H9 (cell line): ENCODE results near the gene COL8A2. TPM values are rescaled to one million over a fixed set of nuclear protein-coding genes. Genes with fewer than 3 reads are reported as not detected.

Experiments
- DNase-seq: peaks from one replicate; pipeline ENCODE4 v3.0.0-alpha.2; 2017
- H2AFZ ChIP-seq: one replicate; pipeline ENCODE4 v1.6.1; 2013; ENCODE audit warnings: mild to moderate bottlenecking, low read length, control low read depth, moderate library complexity
- H2AK5ac ChIP-seq: 2 replicates; pipeline ENCODE4 v1.6.1; 2013; ENCODE audit warnings: low read length, control low read depth, mixed read lengths; ENCODE audit not compliant: insufficient read length
- H2BK120ac ChIP-seq: one replicate; pipeline ENCODE4 v1.6.1; 2013; ENCODE audit warnings: low read depth, mild to moderate bottlenecking, low read length, control low read depth, inconsistent platforms; ENCODE audit not compliant: poor library complexity, severe bottlenecking
- H2BK12ac ChIP-seq: 2 replicates; pipeline ENCODE4 v1.6.1; 2013; ENCODE audit warnings: low read length, control low read depth, mixed read lengths, low read depth; ENCODE audit not compliant: insufficient read length
- H2BK15ac ChIP-seq: 2 replicates; pipeline ENCODE4 v1.6.1; 2013; ENCODE audit warnings: low read depth, low read length, control low read depth
- H2BK20ac ChIP-seq: one replicate; pipeline ENCODE4 v1.6.1; 2013; ENCODE audit warnings: low read depth, mild to moderate bottlenecking, low read length, control low read depth, inconsistent platforms; ENCODE audit not compliant: poor library complexity, severe bottlenecking
- H2BK5ac ChIP-seq: 2 replicates; pipeline ENCODE4 v1.6.1; 2013; ENCODE audit warnings: low read length, control low read depth, mixed read lengths; ENCODE audit not compliant: insufficient read length
- H3K14ac ChIP-seq: 2 replicates; pipeline ENCODE4 v1.6.1; 2013; ENCODE audit warnings: low read length, control low read depth; ENCODE audit not compliant: insufficient read depth
- H3K18ac ChIP-seq: 2 replicates; pipeline ENCODE4 v1.6.1; 2013; ENCODE audit warnings: low read depth, mild to moderate bottlenecking, mixed read lengths, low read length, control low read depth; ENCODE audit not compliant: insufficient read length
- H3K23ac ChIP-seq: 2 replicates; pipeline ENCODE4 v1.6.1; 2013; ENCODE audit warnings: low read length, control low read depth, mixed read lengths, low read depth; ENCODE audit not compliant: insufficient read length
- H3K23me2 ChIP-seq: 2 replicates; pipeline ENCODE4 v1.6.1; 2013; ENCODE audit warnings: low read depth, mild to moderate bottlenecking, mixed read lengths, low read length, control low read depth; ENCODE audit not compliant: insufficient read length, poor library complexity, severe bottlenecking
- H3K27ac ChIP-seq: 2 replicates; pipeline ENCODE4 v1.5.1; 2013; ENCODE audit warnings: low read length, control low read depth, mixed read lengths, low read depth; ENCODE audit not compliant: insufficient read length
- H3K27me3 ChIP-seq: 2 replicates; pipeline ENCODE4 v1.6.1; 2013; ENCODE audit warnings: low read length, control low read depth, inconsistent platforms; ENCODE audit not compliant: insufficient read depth
- H3K4ac ChIP-seq: 2 replicates; pipeline ENCODE4 v1.6.1; 2013; ENCODE audit warnings: low read depth, mild to moderate bottlenecking, control low read depth, inconsistent platforms, low read length, moderate library complexity
- H3K4me1 ChIP-seq: 2 replicates; pipeline ENCODE4 v1.6.1; 2013; ENCODE audit warnings: low read length, control low read depth, inconsistent platforms; ENCODE audit not compliant: insufficient read depth
- H3K4me2 ChIP-seq: 2 replicates; pipeline ENCODE4 v1.6.1; 2013; ENCODE audit warnings: low read length, control low read depth, mixed read lengths; ENCODE audit not compliant: insufficient read length, insufficient read depth
- H3K56ac ChIP-seq: 2 replicates; pipeline ENCODE4 v1.6.1; 2013; ENCODE audit warnings: low read depth, mild to moderate bottlenecking, mixed read lengths, low read length, control low read depth; ENCODE audit not compliant: insufficient read length
- H3K79me1 ChIP-seq: 2 replicates; pipeline ENCODE4 v1.6.1; 2013; ENCODE audit warnings: low read depth, mild to moderate bottlenecking, moderate library complexity, low read length, control low read depth, inconsistent platforms; ENCODE audit not compliant: insufficient read depth, poor library complexity, severe bottlenecking
- H3K79me2 ChIP-seq: 2 replicates; pipeline ENCODE4 v1.6.1; 2013; ENCODE audit warnings: low read length, control low read depth, inconsistent platforms; ENCODE audit not compliant: insufficient read depth
- H3K9ac ChIP-seq: 2 replicates; pipeline ENCODE4 v1.6.1; 2013; ENCODE audit warnings: low read length, control low read depth, mixed read lengths; ENCODE audit not compliant: insufficient read length; ENCODE audit errors: extremely low read depth
- H3K9me3 ChIP-seq: one replicate; pipeline ENCODE4 v1.6.1; 2013; ENCODE audit warnings: low read depth, low read length, inconsistent platforms; ENCODE audit not compliant: control insufficient read depth
- H3T11ph ChIP-seq: one replicate; pipeline ENCODE4 v1.6.1; 2013; ENCODE audit warnings: mild to moderate bottlenecking, low read length, control low read depth, inconsistent platforms
- H4K20me1 ChIP-seq: one replicate; pipeline ENCODE4 v1.6.1; 2013; ENCODE audit not compliant: control insufficient read depth, insufficient read length, insufficient read depth
- H4K5ac ChIP-seq: 2 replicates; pipeline ENCODE4 v1.6.1; 2013; ENCODE audit warnings: low read depth, mild to moderate bottlenecking, mixed read lengths, low read length, control low read depth; ENCODE audit not compliant: insufficient read length
- H4K8ac ChIP-seq: replicated peaks from 2 replicates; pipeline ENCODE4 v1.6.1; 2013; ENCODE audit warnings: low read length, control low read depth, mixed read lengths, low read depth; ENCODE audit not compliant: insufficient read length
- H4K91ac ChIP-seq: 2 replicates; pipeline ENCODE4 v1.6.1; 2013; ENCODE audit warnings: low read depth, mild to moderate bottlenecking, moderate library complexity, mixed read lengths, low read length, control low read depth; ENCODE audit not compliant: insufficient read length
- H3K27ac Mint-ChIP-seq, 3 experiments: 2 replicates in 2 of 3; 3 replicates in 1 of 3; pipeline ENCODE4 v1.8.0; 2020 to 2021; ENCODE audit warnings: mixed read lengths in 3 of 3, mild to moderate bottlenecking in 1 of 3, moderate library complexity in 1 of 3
- H3K27me3 Mint-ChIP-seq: 2 replicates; pipeline ENCODE4 v1.8.0; 2021; ENCODE audit warnings: low read depth, mild to moderate bottlenecking, moderate library complexity, mixed read lengths
- H3K36me3 Mint-ChIP-seq, 3 experiments: 2 replicates in 2 of 3; 3 replicates in 1 of 3; pipeline ENCODE4 v1.8.0; 2020 to 2021; ENCODE audit warnings: low read depth in 3 of 3, mixed read lengths in 3 of 3; ENCODE audit not compliant: insufficient read depth in 1 of 3
- H3K4me1 Mint-ChIP-seq, 2 experiments: 2 replicates each; pipeline ENCODE4 v1.8.0; 2020; ENCODE audit warnings: mixed read lengths in 2 of 2
- H3K4me3 Mint-ChIP-seq, 2 experiments: 2 replicates in 1 of 2; 3 replicates in 1 of 2; pipeline ENCODE4 v1.8.0; 2020 to 2021; ENCODE audit warnings: mild to moderate bottlenecking in 2 of 2, mixed read lengths in 2 of 2, moderate library complexity in 1 of 2
- H3K9me3 Mint-ChIP-seq, 2 experiments: 2 replicates in 1 of 2; 3 replicates in 1 of 2; pipeline ENCODE4 v1.8.0; 2020; ENCODE audit warnings: mild to moderate bottlenecking in 2 of 2, mixed read lengths in 2 of 2, moderate library complexity in 1 of 2
- CTCF ChIP-seq: fragments of 200-600 bp; sonication (generic); conservative IDR thresholded peaks from 3 replicates; pipeline ENCODE4 v1.8.0; 2021; ENCODE audit warnings: antibody characterized with exemption, mild to moderate bottlenecking
- WGBS: extraction: QIAGEN DNeasy Blood & Tissue Kit; methylation state at CpG from one replicate; pipeline ENCODE4 v1.1.7; 2013; ENCODE audit warnings: missing lambda C conversion rate, low lambda C conversion rate, mixed read lengths; ENCODE audit not compliant: insufficient read length; ENCODE audit errors: extremely low coverage; 5-methylcytosine and 5-hydroxymethylcytosine counted together
- total RNA-seq: library from RNA; stranded (reverse); gene quantifications from 2 replicates; pipeline ENCODE4 v1.2.1, GENCODE V29; 2021

Gene COL8A2
- total RNA-seq, 1 experiment from 2014 or later: 1.5 TPM

- Histone ChIP-seq H3K4me2 (no peak overlapping the region), H2AFZ (no peak overlapping the region)
Measured at GRCh38 chr1:36085126-36085525, 39.9 kb downstream of the COL8A2 start.

More at GRCh38 chr1:36085126-36085525, 39.9 kb downstream of the COL8A2 start:
- H2BK12ac ChIP-seq: no peak overlapping the region
- no peak overlapping the region for H2BK5ac ChIP-seq
- no peak overlapping the region for H3K56ac ChIP-seq
- no peak overlapping the region for H3K4ac ChIP-seq
- no peak overlapping the region for H4K91ac ChIP-seq
- H2BK120ac ChIP-seq: no peak overlapping the region
- H3K27me3 ChIP-seq: no peaks in the 10 kb centered on the region
- no peak overlapping the region for H3K14ac ChIP-seq
- no peak for TF ChIP-seq CTCF
- no peak overlapping the region for H3K27ac Mint-ChIP-seq
- no peak overlapping the region for H3T11ph ChIP-seq
- peaks cover 2 to 7% (median 3%) of the 10 kb centered on the region in 3 experiments; a peak in 4 of 7 replicates for H3K36me3 Mint-ChIP-seq
- H3K23ac ChIP-seq: no peak overlapping the region
- no peaks in the 10 kb centered on the region; a peak in 1 of 5 replicates for H3K9me3 Mint-ChIP-seq
- no peak overlapping the region; a peak in 1 of 5 replicates for H3K4me3 Mint-ChIP-seq
- H3K9me3 ChIP-seq: no peaks in the 10 kb centered on the region
- H3K79me1 ChIP-seq: no peaks in the 10 kb centered on the region
- H3K23me2 ChIP-seq: peaks cover 14% of the 10 kb centered on the region
- H3K4me1 Mint-ChIP-seq: peaks cover 21 to 30% of the 10 kb centered on the region in 2 experiments
- peaks cover 14% of the 10 kb centered on the region for H3K27me3 Mint-ChIP-seq
- no peak overlapping the region for H2AK5ac ChIP-seq
- WGBS: no CpG with 5 or more reads among the region's 9 CpGs
- no peaks in the 10 kb centered on the region for H4K20me1 ChIP-seq
- no peak overlapping the region for H4K5ac ChIP-seq
- no peak overlapping the region for H3K9ac ChIP-seq
- H3K4me1 ChIP-seq: no peaks in the 10 kb centered on the region
- no peak overlapping the region for H2BK20ac ChIP-seq
- no peak for DNase-seq
- no peak overlapping the region for H3K27ac ChIP-seq
- peaks cover 2% of the 10 kb centered on the region; the same call in 1 of the 2 replicates for H3K79me2 ChIP-seq
- H4K8ac ChIP-seq: no peak overlapping the region
- H3K18ac ChIP-seq: no peak overlapping the region
- no peak overlapping the region for H2BK15ac ChIP-seq
